HepG2 (cell line): ENCODE measurements around the gene NELL1. TPM values are rescaled to one million over a fixed set of nuclear protein-coding genes. Genes with fewer than 3 reads are reported as not detected.

Experiments
- ATAC-seq: fragments of 200-7000 bp; cut with Tn5 transposase; 3 replicates; pipeline ENCODE4 v1.9.1; 2020; ENCODE audit warnings: mild to moderate bottlenecking, moderate library complexity
- BruUV-seq: library from RNA; stranded (reverse); fragments of 400-500 nt; replicated peaks from 2 replicates; lab custom pipeline; 2021; lab: Mats Ljungman, UMichigan
- CTCF ChIA-PET: fragments of 300-600 bp; formaldehyde crosslinking; extraction: SDS; loops from one replicate; lab custom pipeline; 2021; ENCODE audit warnings: low total read pairs, inconsistent platforms, low intra/inter-chr PET ratio; lab: Yijun Ruan, JAX
- POLR2A ChIA-PET: fragments of 350-600 bp; sonication (Branson Sonifier 250); formaldehyde crosslinking; loops from one replicate; lab custom pipeline; 2020; ENCODE audit warnings: antibody characterized with exemption, inconsistent platforms; lab: Yijun Ruan, JAX
- DNase-seq: peaks from one replicate; pipeline ENCODE4 v3.0.0-alpha.2; 2015; ENCODE audit warnings: low spot score
- FAIRE-seq: peaks from 3 replicates; lab custom pipeline; 2011; peaks lifted over from hg19 to GRCh38; lab: Jason Lieb, UNC
- H2AFZ ChIP-seq: one replicate; pipeline ENCODE4 v1.6.1; 2011; ENCODE audit warnings: low read length, inconsistent platforms
- H3K27ac ChIP-seq: fragments of 300-600 bp; 3 replicates; pipeline ENCODE4 v1.8.0; 2011; ENCODE audit warnings: mixed run types, mild to moderate bottlenecking, mixed read lengths, low read length, inconsistent platforms; ENCODE audit not compliant: insufficient read depth; ENCODE audit errors: extremely low read length
- H3K27me3 ChIP-seq, 2 experiments: fragments of 200-600 bp in 1 of 2; 2 replicates in 1 of 2; 3 replicates in 1 of 2; pipeline versions ENCODE4 v1.6.0 to v1.8.0; 2011; ENCODE audit warnings: low read length in 2 of 2, mild to moderate bottlenecking in 2 of 2, moderate library complexity in 2 of 2, inconsistent platforms in 1 of 2; ENCODE audit not compliant: insufficient read depth in 2 of 2, control insufficient read depth in 1 of 2
- H3K36me3 ChIP-seq, 2 experiments: fragments of 200-600 bp in 1 of 2; replicated peaks in 1 of 2; 2 replicates in 1 of 2; 3 replicates in 1 of 2; pipeline versions ENCODE4 v1.5.1 to v1.8.0; 2011; ENCODE audit warnings: low read length in 2 of 2, inconsistent platforms in 1 of 2; ENCODE audit not compliant: insufficient read depth in 2 of 2, control insufficient read depth in 1 of 2
- H3K4me1 ChIP-seq: 2 replicates; pipeline ENCODE4 v1.5.1; 2012; ENCODE audit warnings: low read length, inconsistent platforms; ENCODE audit not compliant: insufficient read depth
- H3K4me2 ChIP-seq: 2 replicates; pipeline ENCODE4 v1.6.0; 2011; ENCODE audit warnings: low read depth, low read length, inconsistent platforms
- H3K4me3 ChIP-seq, 3 experiments: fragments of 200-600 bp in 1 of 3; sonication (generic), shearing (Covaris generic) in 1 of 3; replicated peaks in 1 of 3; 2 replicates each; pipeline ENCODE4 v1.5.1; 2011 to 2016; ENCODE audit warnings: low read length in 3 of 3, inconsistent platforms in 2 of 3, low read depth in 2 of 3, mild to moderate bottlenecking in 2 of 3, control low read depth in 1 of 3, mixed read lengths in 1 of 3; ENCODE audit not compliant: insufficient read depth in 1 of 3
- H3K79me2 ChIP-seq: one replicate; pipeline ENCODE4 v1.6.1; 2011; ENCODE audit warnings: low read length, inconsistent platforms; ENCODE audit not compliant: insufficient read depth
- H3K9ac ChIP-seq: 2 replicates; pipeline ENCODE4 v1.6.0; 2011; ENCODE audit warnings: mild to moderate bottlenecking, low read depth, low read length, inconsistent platforms; ENCODE audit not compliant: insufficient read depth
- H3K9me3 ChIP-seq: 2 replicates; pipeline ENCODE4 v1.5.1; 2012; ENCODE audit warnings: mild to moderate bottlenecking, low read length
- H4K20me1 ChIP-seq: 2 replicates; pipeline ENCODE4 v1.6.0; 2011; ENCODE audit warnings: inconsistent platforms, mild to moderate bottlenecking, low read length, moderate library complexity; ENCODE audit not compliant: insufficient read depth
- IRF2 ChIP-seq: IDR thresholded peaks from 2 replicates; pipeline ENCODE4 v1.6.1; 2018; ENCODE audit warnings: missing genetic modification reagents, missing compliant biosample characterization
- MTF2 ChIP-seq: sonication (generic); formaldehyde crosslinking; IDR thresholded peaks from 2 replicates; pipeline ENCODE4 v1.5.0; 2020; ENCODE audit warnings: missing genetic modification reagents, borderline replicate concordance
- MYNN ChIP-seq: sonication (generic); formaldehyde crosslinking; IDR thresholded peaks from 2 replicates; pipeline ENCODE4 v1.4.0; 2020; ENCODE audit warnings: mild to moderate bottlenecking, low read depth, missing genetic modification reagents
- USF2 ChIP-seq, 2 experiments: sonication (generic) in 1 of 2; formaldehyde crosslinking in 1 of 2; IDR thresholded peaks; 2 replicates each; pipeline versions ENCODE4 v1.5.1 to v1.6.1; 2011 to 2020; ENCODE audit warnings: borderline replicate concordance in 1 of 2, low read depth in 1 of 2, low read length in 1 of 2, mild to moderate bottlenecking in 1 of 2, missing genetic modification reagents in 1 of 2, moderate library complexity in 1 of 2
- WGBS: methylation state at CpG from one replicate; pipeline ENCODE4 v1.1.6; 2017; ENCODE audit warnings: low lambda C conversion rate; 5-methylcytosine and 5-hydroxymethylcytosine counted together
- in situ Hi-C: cut with HindIII; loops from 2 replicates; pipeline ENCODE4 v1.10.0; 2017; ENCODE audit warnings: low pct_unique_long_range_greater_than_20kb; ENCODE audit not compliant: extremely low pct_ligation_motif_present
- intact Hi-C: fragments of 100-400 bp; cut with micrococcal nuclease; formaldehyde crosslinking; loops from one replicate; pipeline ENCODE4 v1.10.0; 2022; ENCODE audit not compliant: unreplicated experiment
- polyA plus RNA-seq, 8 experiments: library from polyadenylated mRNA; depleted of rRNA in 3 of 8; stranded (reverse) in 7 of 8; unstranded in 1 of 8; fragments of >200 nt; fragmentation: Illumina TruSeq in 4 of 8; extraction: Trizol in 4 of 8; gene quantifications; 2 replicates each; pipeline versions ENCODE4 v1.2.1 to v1.2.3, GENCODE V29; 2011 to 2016; ENCODE audit warnings: low read depth in 4 of 8, missing spikeins in 1 of 8, mixed read lengths in 1 of 8; ENCODE audit not compliant: insufficient read depth in 1 of 8
- total RNA-seq, 5 experiments: library from RNA; depleted of rRNA; stranded (reverse); fragments of >200 nt; fragmentation: Illumina TruSeq; extraction: Trizol; gene quantifications; 2 replicates each; pipeline ENCODE4 v1.2.3, GENCODE V29; 2016; ENCODE audit warnings: low read depth in 1 of 5
- TF ChIP-seq, protein P1 (sequence below): sonication (generic); formaldehyde crosslinking; IDR thresholded peaks from 2 replicates; pipeline ENCODE4 v1.5.0; 2020; ENCODE audit warnings: mild to moderate bottlenecking, missing genetic modification reagents

The NELL1 gene
- total and polyA plus RNA-seq, 2 of the 13 experiments (the other 11 are each of a cell fraction or from before 2014, with no cell fraction given), result not detected

- ATAC-seq (no peak), DNase-seq (no peak), FAIRE-seq (no peak)
- TF ChIP-seq IRF2 (CRISPR knock-in tag) (no peak), MYNN (CRISPR knock-in tag) (no peak), USF2 (IDR thresholded peaks at IDR 0.05; ENCODE audit: low read depth, low read length) (no peak), USF2 (CRISPR knock-in tag; IDR thresholded peaks at IDR 0.05; ENCODE audit: borderline replicate concordance) (no peak), MTF2 (CRISPR knock-in tag) (no peak)
- TF ChIP-seq, protein P1, sequence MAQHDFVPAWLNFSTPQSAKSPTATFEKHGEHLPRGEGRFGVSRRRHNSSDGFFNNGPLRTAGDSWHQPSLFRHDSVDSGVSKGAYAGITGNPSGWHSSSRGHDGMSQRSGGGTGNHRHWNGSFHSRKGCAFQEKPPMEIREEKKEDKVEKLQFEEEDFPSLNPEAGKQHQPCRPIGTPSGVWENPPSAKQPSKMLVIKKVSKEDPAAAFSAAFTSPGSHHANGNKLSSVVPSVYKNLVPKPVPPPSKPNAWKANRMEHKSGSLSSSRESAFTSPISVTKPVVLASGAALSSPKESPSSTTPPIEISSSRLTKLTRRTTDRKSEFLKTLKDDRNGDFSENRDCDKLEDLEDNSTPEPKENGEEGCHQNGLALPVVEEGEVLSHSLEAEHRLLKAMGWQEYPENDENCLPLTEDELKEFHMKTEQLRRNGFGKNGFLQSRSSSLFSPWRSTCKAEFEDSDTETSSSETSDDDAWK (CRISPR knock-in tag), result no peak
- H3K9me3 ChIP-seq, result no peaks in the 10 kb centered on the region
- 3% methylated on average over 4 of the region's 4 CpGs for WGBS
- H4K20me1 ChIP-seq, result no peaks in the 10 kb centered on the region
- H2AFZ ChIP-seq, result no peak overlapping the region
- no peak overlapping the region for H3K4me3 ChIP-seq
- H3K4me1 ChIP-seq, result no peaks in the 10 kb centered on the region
- POLR2A ChIA-PET, result no interaction called here
- H3K27ac ChIP-seq, result no peak overlapping the region
- H3K9ac ChIP-seq, result no peak overlapping the region
- BruUV-seq, result no TSS peak
- H3K36me3 ChIP-seq, result no peaks in the 10 kb centered on the region
- peaks cover 0 to 11% of the 10 kb centered on the region in 2 experiments; a peak in 2 of 5 replicates for H3K27me3 ChIP-seq
- CTCF ChIA-PET, result no interaction called here
- in situ Hi-C loops, result loop anchor here (25.0 kb wide), 1 partner anchor 486 kb away; no protein-coding TSS in a partner anchor
- no peaks in the 10 kb centered on the region for H3K79me2 ChIP-seq
- intact Hi-C loops, result no loop called here
- no peak overlapping the region for H3K4me2 ChIP-seq
Measured at GRCh38 chr11:20623252-20623651, 46.1 kb upstream of the NELL1 start.
